Thoracic aorta (tissue), 2 donors: Measurements from ENCODE around the gene ACTL8. TPM values are rescaled to one million over a fixed set of nuclear protein-coding genes. Genes with fewer than 3 reads are reported as not detected.

Source experiments
- ATAC-seq: fragments of 150-250 bp; one replicate; pipeline ENCODE4 v1.8.0; 2017; ENCODE audit warnings: low read depth; ENCODE audit not compliant: insufficient number of reproducible peaks, low FRiP score
- DNase-seq: peaks from one replicate; pipeline ENCODE4 v3.0.0-alpha.2; 2020; ENCODE audit warnings: low spot score
- H3K27ac ChIP-seq, 2 donors: fragments of 200-600 bp; sonication (generic); 1 replicate in 1 of 2; 2 replicates in 1 of 2; pipeline ENCODE4 v1.5.1; 2016; ENCODE audit warnings: mild to moderate bottlenecking in 2 of 2, moderate library complexity in 2 of 2
- H3K27me3 ChIP-seq: fragments of 200-600 bp; sonication (generic); replicated peaks from 2 replicates; pipeline ENCODE4 v1.6.0; 2016; ENCODE audit warnings: mild to moderate bottlenecking; ENCODE audit not compliant: insufficient read depth
- H3K36me3 ChIP-seq: fragments of 200-600 bp; sonication (generic); one replicate; pipeline ENCODE4 v1.5.1; 2016
- H3K4me1 ChIP-seq, 2 donors: fragments of 200-600 bp; sonication (generic); 1 replicate in 1 of 2; 2 replicates in 1 of 2; pipeline versions ENCODE4 v1.5.1 to v1.6.0; 2016; ENCODE audit warnings: low read depth in 2 of 2, mild to moderate bottlenecking in 1 of 2; ENCODE audit not compliant: control insufficient read depth in 1 of 2
- H3K4me3 ChIP-seq: fragments of 200-600 bp; sonication (generic); 2 replicates; pipeline ENCODE4 v1.5.1; 2016; ENCODE audit warnings: mild to moderate bottlenecking
- H3K9me3 ChIP-seq: fragments of 200-600 bp; sonication (generic); 2 replicates; pipeline ENCODE4 v1.5.1; 2016
- total RNA-seq, 2 donors: library from RNA; depleted of rRNA; stranded (reverse); fragments of >200 nt; gene quantifications; one replicate each; pipeline versions ENCODE4 v1.1.0 to v1.2.3, GENCODE V29; 2016
- TF ChIP-seq, protein P1 (sequence below): fragments of 200-600 bp; sonication (generic); IDR thresholded peaks from one replicate; pipeline ENCODE4 v1.5.1; 2019; ENCODE audit warnings: antibody characterized with exemption

The ACTL8 gene
- total RNA-seq, 2 donors from 2014 or later = not detected

- no peak for ATAC-seq
Observed at GRCh38 chr1:17874710-17875109, 119.6 kb downstream of the ACTL8 start.

GRCh38 chr1:17875171-17875881 is 120.2 kb downstream of the ACTL8 start:
- Histone ChIP-seq H3K27ac (no peak overlapping the region), H3K27me3 (no peaks in the 10 kb centered on the region), H3K9me3 (no peaks in the 10 kb centered on the region), H3K36me3 (no peaks in the 10 kb centered on the region), H3K4me1 (peaks cover 0 to 14% of the 10 kb centered on the region in 2 donors), H3K4me3 (no peak overlapping the region)
- ATAC-seq (no peak), DNase-seq (no peak)
- TF ChIP-seq, protein P1, sequence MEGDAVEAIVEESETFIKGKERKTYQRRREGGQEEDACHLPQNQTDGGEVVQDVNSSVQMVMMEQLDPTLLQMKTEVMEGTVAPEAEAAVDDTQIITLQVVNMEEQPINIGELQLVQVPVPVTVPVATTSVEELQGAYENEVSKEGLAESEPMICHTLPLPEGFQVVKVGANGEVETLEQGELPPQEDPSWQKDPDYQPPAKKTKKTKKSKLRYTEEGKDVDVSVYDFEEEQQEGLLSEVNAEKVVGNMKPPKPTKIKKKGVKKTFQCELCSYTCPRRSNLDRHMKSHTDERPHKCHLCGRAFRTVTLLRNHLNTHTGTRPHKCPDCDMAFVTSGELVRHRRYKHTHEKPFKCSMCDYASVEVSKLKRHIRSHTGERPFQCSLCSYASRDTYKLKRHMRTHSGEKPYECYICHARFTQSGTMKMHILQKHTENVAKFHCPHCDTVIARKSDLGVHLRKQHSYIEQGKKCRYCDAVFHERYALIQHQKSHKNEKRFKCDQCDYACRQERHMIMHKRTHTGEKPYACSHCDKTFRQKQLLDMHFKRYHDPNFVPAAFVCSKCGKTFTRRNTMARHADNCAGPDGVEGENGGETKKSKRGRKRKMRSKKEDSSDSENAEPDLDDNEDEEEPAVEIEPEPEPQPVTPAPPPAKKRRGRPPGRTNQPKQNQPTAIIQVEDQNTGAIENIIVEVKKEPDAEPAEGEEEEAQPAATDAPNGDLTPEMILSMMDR = no peak

More at GRCh38 chr1:17874710-17875109, 119.6 kb downstream of the ACTL8 start:
- DNase-seq = no peak
- no peaks in the 10 kb centered on the region for H3K9me3 ChIP-seq
- TF ChIP-seq, protein P1 = no peak
- no peaks in the 10 kb centered on the region for H3K36me3 ChIP-seq
- no peak overlapping the region for H3K27ac ChIP-seq
- peaks cover 0 to 14% of the 10 kb centered on the region in 2 donors for H3K4me1 ChIP-seq
- H3K4me3 ChIP-seq = no peak overlapping the region
- H3K27me3 ChIP-seq = no peaks in the 10 kb centered on the region

DNA sequence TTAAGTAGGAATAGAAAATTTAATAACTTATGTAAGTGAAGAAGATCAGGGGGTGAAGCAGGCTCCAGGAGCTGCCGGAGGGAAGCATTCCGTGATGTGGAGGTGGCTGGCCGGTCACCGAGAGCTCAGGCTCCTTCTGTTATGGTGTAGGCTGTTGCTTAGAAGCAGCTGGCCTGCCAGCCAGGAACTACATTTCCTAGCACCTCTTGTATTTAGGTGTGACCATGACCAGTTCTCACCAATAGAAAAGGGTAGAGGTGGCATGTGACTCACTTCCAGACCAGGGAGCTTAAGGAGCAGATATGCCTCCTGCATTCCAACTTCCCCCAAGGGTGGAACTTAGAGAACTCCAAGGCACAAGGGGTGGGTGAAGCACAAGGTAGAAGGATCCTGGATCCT is 120.7 kb downstream of the ACTL8 start:
- TF ChIP-seq, protein P1 = no peak
- H3K27me3 ChIP-seq = no peaks in the 10 kb centered on the region
- no peak overlapping the region for H3K4me3 ChIP-seq
- DNase-seq = no peak
- H3K36me3 ChIP-seq = no peaks in the 10 kb centered on the region
- H3K4me1 ChIP-seq = peaks cover 0 to 14% of the 10 kb centered on the region in 2 donors
- H3K9me3 ChIP-seq = no peaks in the 10 kb centered on the region
- ATAC-seq = no peak
- H3K27ac ChIP-seq = no peak overlapping the region

Other genes starting within 250 kb of the ACTL8 start
- gene ARHGEF10L, start 215.6 kb upstream of the ACTL8 start, total RNA-seq = 100 to 1,000 TPM; 226 to 301 TPM